Activated CD8-positive, alpha-beta memory T cell treated with anti-CD3 and anti-CD28 coated beads for 1 hour (primary cell): Measurements from ENCODE around the gene CFL1.

Source experiments
- DNase-seq, 2 donors: peaks; one replicate each; pipeline ENCODE4 v3.0.0-alpha.2; 2020; ENCODE audit warnings: low read depth in 1 of 2; ENCODE audit errors: extremely low read depth in 1 of 2

CFL1 gene

GRCh38 chr11:65870706-65871681, 13.0 kb upstream of the CFL1 start:
- DNase-seq = no peak

- no peak for DNase-seq
These were observed 12.3 kb upstream of the CFL1 start for GRCh38 chr11:65870307-65870658.

- DNase-seq = no peak
These were observed 11.8 kb upstream of the CFL1 start for GRCh38 chr11:65869643-65870306.

- no peak for DNase-seq
These were observed 10.9 kb upstream of the CFL1 start for GRCh38 chr11:65868907-65869306.

GRCh38 chr11:65868076-65868667, 10.2 kb upstream of the CFL1 start:
- DNase-seq = no peak

- DNase-seq = no peak
These were observed 9.5 kb upstream of the CFL1 start for GRCh38 chr11:65867284-65868071.

GRCh38 chr11:65866509-65867283, 8.7 kb upstream of the CFL1 start:
- DNase-seq = no peak

GRCh38 chr11:65865550-65866172, 7.7 kb upstream of the CFL1 start:
- DNase-seq = no peak

- DNase-seq = no peak
These were observed 6.9 kb upstream of the CFL1 start for GRCh38 chr11:65864706-65865471.

- DNase-seq = no peak
These were observed 6.1 kb upstream of the CFL1 start for GRCh38 chr11:65863889-65864705.

- DNase-seq = no peak
These were observed 5.2 kb upstream of the CFL1 start for GRCh38 chr11:65862941-65863888.

GRCh38 chr11:65862191-65862735, 4.3 kb upstream of the CFL1 start:
- DNase-seq = no peak

- DNase-seq = no peak
These were observed 3.7 kb upstream of the CFL1 start for GRCh38 chr11:65861533-65862183.

- no peak for DNase-seq
These were observed 3.2 kb upstream of the CFL1 start for GRCh38 chr11:65861165-65861505.

GRCh38 chr11:65860278-65861164, 2.5 kb upstream of the CFL1 start, which contains the start of gene MUS81:
MUS81 (plus strand) TSS chr11:65860433; CDS start chr11:65860754, 321 bp downstream.
- peak; percentile 91 to 97 for DNase-seq
